Kidney tubule cell (primary cell): ENCODE measurements around the gene GALNT9.

Experiments used
- DNase-seq: peaks from one replicate; pipeline ENCODE4 v3.0.0-alpha.2; 2018; ENCODE audit warnings: low spot score

The GALNT9 gene

GRCh38 chr12:132169376-132169775 lies 160.0 kb downstream of the GALNT9 start:
- no peak for DNase-seq

DNA sequence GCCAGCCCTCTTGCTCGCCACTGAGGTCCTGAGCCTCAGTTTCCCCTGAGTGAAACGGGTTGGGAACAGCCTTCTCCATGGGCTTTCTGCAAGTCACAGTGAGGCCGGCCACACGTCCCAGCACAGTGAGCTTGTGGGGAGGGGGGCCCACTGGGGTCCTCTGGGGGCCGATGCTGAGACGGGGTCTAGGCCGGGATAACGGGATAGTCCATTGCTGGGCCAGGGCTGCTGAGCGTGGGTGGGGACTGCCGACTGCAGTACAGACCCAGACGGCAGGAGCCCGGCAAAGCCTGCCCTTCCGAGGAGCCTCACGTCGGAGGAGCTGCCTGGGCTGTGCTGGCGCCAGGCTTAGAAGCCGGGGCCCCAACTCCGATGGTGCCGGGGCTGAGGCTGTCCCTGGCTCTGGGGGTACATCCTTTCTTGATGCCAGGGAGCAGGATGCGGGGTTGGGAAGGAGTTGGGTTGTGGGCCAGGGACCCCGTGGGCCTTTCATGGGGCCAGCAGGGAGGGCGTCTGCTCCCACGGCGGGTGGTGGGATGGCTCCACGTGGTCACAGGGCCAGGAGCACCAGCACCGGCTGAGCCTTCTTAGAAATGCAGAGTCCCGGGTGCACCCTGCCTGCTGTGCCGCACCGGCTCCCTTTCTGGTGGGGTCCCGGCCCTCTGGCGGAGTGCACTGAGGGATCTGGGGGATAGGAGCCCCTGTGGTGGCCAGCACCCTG lies 160.9 kb downstream of the GALNT9 start:
- no peak for DNase-seq

- DNase-seq, result no peak
Measured at GRCh38 chr12:132167611-132168310, 161.6 kb downstream of the GALNT9 start.

- DNase-seq, result no peak
Measured at GRCh38 chr12:132166801-132167591, 162.4 kb downstream of the GALNT9 start.

- DNase-seq, result no peak
Measured at GRCh38 chr12:132166093-132166492, 163.3 kb downstream of the GALNT9 start.

- no peak for DNase-seq
Measured at GRCh38 chr12:132165584-132165983, 163.8 kb downstream of the GALNT9 start.

DNA sequence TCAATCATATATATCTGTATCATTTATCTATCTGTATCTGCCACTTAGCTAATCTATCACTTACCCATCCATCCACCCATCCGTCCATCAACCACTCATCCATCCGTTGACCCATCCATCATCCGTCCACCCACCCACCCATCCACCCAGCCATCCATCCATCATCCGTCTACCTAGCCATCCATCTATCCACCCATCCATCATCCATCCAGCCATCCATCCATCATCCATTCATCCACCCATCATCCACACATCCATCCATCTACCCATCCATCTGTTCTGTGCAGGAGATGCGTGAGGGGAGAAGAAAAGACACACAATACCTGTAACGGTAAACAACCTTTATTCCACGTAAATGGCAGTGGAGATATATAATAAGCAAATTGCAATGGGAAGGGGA lies 165.0 kb downstream of the GALNT9 start:
- no peak for DNase-seq

GRCh38 chr12:132163911-132164288 lies 165.5 kb downstream of the GALNT9 start:
- DNase-seq, result no peak

- DNase-seq, result no peak
Measured at GRCh38 chr12:132163041-132163910, 166.1 kb downstream of the GALNT9 start.

GRCh38 chr12:132162508-132163031 lies 166.8 kb downstream of the GALNT9 start:
- DNase-seq, result peak; percentile 44

DNA sequence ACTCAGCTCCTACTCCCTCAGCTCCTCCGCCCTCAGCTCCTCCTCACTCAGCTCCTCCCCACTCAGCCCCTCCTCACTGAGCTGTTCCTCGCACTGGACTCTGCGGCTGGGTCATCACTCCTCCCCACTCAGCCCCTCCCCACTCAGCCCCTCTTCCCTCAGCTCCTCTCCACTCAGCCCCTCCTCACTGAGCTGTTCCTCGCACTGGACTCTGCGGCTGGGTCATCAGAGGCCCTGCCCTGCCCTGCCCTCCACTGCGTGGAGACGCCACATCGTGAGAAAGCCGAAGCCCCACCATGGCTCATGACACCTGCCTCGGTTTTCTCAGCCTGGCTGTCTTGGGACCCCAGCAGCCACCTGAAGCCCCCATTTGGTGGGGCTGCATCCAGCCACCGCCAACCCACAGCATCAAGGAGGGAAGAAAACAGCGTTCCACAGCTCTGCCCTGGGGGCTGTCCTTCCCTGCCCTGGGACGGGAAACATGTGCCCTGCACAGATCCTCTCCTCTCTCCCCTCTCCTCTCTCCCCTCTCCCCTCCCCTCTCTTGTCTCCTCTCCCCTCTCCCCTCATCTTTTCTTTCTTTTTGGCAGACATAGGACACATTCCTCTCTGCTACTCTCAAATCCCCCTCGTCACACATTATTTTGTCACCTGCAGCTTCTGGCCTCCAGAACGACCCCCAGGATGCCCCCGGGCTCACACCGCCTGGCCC lies 167.4 kb downstream of the GALNT9 start:
- DNase-seq, result no peak

DNA sequence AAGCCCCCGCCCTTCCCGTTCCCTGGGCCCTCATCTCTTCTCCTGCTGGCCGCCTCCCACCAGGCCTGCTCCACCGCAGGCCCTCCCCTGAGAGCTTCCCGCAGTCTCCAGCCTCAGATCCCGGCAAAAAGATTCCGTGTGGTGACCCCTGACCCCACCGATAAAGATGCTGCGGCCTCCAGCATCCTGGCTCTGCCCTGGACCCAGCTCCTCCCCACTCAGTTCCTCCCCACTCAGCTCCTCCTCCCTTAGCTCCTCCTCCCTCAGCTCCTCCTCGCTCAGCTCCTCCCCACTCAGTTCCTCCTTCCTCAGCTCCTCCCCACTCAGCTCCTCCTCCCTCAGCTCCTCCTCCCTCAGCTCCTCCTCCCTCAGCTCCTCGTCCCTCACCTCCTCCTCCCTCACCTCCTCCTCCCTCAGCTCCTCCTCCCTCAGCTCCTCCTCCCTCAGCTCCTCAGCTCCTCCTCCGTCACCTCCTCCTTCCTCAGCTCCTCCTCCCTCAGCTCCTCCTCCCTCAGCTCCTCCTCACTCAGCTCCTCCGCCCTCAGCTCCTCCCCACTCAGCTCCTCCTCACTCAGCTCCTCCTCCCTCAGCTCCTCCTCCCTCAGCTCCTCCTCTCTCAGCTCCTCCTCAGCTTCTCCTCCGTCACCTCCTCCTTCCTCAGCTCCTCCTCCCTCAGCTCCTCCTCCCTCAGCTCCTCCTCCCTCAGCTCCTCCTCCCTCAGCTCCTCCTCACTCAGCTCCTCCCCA lies 168.2 kb downstream of the GALNT9 start:
- DNase-seq, result no peak

DNA sequence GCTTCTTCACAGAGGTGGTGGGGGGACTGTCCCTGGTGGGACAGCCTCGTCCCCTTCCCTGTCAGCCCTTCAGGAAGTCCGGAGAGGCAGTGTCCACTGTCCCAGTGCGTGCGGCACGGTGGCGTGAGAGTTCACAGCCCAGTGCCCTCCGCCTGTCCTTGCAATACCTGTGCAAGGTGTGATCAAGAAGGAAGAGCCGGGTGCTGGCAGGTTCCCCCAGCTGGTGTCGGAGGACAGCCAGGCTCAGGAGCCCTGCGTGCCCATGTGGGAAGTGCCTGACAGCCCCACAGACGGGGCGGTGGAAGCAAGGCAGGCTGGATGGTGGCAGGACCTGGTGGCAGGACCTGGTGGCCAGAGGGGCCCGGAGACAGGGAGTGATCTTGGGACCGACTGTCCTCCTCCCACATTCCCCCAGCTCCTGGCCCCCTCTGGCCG lies 168.8 kb downstream of the GALNT9 start:
- no peak for DNase-seq

- no peak for DNase-seq
Measured at GRCh38 chr12:132160016-132160415, 169.4 kb downstream of the GALNT9 start.

DNA sequence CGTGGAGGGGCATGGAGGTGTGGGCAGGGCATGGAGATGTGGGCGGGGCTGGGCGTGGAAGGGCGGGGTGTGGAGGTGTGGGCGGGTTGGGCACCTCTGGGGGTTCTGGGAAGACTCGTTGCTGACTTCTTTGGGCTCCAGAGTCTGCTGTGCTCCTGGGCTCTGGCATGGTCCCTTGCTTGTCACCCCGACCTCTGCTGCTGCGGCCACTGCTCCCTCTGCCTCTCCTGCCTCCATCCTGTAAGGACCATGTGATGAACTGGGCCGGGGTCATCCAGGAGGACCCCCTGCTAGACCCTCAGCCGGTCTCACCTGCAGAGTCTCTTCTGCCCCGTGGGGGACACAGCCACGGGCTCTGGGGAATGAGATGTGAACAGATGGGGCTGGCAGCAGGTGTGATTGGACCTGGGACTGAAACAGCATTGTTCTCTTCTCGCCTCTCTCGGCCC lies 169.8 kb downstream of the GALNT9 start:
- no peak for DNase-seq

GRCh38 chr12:132158677-132159554 lies 170.5 kb downstream of the GALNT9 start:
- DNase-seq, result no peak

DNA sequence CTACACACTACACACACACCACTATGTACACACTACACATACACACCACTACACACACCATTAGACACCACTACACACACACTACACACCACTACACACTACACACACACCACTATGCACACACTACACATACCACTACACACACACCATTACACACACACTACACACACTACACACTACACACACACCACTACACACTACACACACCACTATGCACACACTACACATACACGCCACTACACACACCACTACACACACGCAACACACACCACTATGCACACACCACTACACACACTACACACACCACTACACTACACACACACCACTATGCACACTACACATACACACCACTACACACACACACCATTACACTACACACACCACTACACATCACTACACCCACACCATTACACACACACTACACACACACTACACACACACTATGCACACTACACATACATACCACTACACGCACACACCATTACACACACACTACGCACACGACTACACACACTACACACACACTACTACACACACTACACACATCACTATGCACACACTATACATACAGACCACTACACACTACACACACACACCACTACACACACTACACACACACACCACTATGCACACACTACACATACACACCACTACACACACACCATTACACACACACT lies 171.5 kb downstream of the GALNT9 start:
- DNase-seq, result no peak

DNA sequence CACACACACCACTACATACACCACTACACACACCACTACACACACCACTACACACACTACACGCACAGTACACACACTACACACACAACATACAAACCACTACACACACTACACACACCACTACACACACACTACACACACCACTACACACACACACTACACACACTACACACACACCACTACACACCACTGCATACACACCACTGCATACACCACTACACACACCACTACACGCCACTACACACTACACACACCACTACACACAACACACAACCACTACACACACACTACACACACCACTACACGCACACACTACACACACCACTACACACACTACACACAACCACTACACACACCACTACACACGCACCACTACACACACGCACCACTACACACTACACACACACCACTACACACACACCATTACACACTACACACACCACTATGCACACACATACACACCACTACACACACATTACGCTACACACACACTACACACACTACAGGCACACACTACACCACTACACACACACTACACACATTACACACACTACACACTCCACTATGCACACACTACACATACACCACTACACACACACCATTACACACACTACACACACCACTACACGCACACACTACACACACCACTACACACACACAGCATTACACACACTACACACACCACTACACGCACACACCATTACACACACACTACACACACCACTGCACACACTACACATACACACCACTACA lies 172.6 kb downstream of the GALNT9 start:
- DNase-seq, result no peak
